GM19372 (cell line): ENCODE results near the gene TUBB2B.

ENCODE experiments used
- ATAC-seq: cut with Tn5 transposase; IDR thresholded peaks from one replicate; pipeline ENCODE4 v1.9.1; 2021; ENCODE audit warnings: mild to moderate bottlenecking, low read depth, moderate library complexity; ENCODE audit not compliant: unreplicated experiment

TUBB2B gene

DNA sequence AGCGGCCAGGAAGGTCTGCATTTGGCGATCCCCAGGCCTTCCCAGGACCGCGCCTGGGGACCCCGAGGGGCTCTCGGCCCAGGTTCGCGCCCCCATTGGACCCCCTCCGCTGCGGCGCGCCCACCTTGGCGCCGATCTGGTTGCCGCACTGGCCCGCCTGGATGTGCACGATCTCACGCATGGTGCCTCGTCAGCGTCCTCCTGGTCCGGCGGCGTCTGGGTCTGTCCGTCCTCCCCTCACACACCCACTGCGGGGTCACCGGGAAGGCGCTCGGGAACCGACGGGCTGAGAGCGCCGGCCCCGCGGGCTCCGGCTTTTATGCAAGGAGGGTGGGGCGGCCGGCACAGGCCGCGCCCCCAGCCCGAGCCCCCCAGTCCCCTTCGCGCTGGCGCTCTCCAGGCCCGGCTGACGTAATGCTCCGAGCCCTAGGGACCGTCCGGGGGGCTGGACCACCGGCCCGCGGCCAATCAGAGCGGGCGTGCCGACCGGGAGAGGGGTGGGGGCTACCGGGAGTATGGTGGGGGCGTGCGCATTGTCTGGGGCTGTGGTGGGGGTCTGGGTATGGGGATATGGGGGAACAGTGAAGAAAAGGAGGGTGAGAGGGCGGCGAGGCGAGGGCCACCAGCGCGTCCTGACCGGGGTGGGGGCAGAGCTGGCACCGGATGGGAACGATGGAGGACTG, at the start of gene TUBB2B:
TSS of gene TUBB2B (minus strand) at position 291 of the 683 bp plus-strand sequence. CDS start at position 181, 110 bp downstream.
- ATAC-seq, result no peak

DNA sequence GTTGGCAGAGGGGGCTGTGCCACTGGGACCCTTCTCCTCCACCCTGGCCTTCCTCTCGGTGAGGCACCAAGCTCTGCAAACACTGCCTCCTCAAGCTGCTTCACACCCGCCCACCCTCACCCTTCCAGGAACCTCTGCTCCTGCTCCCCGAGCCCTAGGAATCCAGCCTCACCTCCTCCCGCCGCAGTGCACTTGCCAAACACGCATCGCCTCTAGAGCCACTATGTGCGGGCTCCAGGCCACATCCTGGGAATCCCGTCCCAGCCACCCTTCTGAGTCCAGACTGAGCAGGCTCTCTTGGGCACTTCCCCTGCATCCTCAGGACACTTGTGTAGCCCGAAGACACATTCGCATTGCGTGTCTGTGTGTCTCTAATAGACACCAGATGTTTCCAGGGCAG, 49.8 kb upstream of the TUBB2B start:
- no peak for ATAC-seq

DNA sequence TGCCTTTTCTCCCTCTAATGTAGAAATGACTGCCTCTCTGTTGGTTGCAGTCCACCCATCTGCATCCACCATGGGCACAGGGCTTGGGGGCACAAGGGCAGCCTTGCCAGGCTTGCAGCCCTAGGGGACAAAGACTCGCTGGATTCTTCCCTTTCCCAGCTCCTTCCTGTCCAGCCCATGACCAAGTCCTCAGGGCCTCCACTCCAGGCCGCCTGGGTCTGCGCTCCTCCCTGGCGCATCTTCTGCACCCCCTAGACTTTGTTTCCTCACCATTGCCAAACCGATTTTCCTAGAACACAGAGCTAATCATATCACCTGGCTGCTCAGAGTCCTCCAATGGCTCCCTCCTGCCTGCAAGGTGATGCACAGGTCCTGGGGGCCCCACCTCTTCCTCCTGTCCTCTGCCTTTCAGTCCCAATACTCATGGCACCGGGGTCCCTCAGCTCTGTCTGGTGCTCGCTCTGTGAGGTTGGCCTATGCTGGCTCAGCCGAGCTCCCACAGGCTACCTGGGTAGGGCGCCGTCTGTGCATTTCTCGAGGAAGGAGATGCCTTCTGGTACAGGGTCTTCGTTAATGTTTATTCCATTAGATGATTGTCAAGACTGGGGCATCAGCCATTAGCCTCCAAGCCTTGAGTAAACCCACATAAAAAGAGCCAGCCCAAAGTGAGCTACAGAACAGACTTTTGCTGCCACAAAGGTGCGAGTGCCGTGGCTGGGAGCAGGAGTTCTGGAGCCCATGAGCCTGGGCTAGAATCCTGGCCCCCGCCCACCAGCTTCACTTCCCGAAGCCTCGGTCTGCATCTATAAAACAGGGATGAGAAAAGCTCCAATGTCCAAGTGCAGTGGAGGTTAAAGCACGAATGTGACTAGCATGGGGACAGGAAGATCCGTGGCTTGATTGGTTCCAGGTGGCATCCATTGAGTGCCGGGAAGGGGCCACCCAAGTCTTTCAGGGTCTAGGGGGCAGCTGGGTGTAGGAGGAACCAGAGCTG, 49.0 kb upstream of the TUBB2B start:
- ATAC-seq, result no peak

DNA sequence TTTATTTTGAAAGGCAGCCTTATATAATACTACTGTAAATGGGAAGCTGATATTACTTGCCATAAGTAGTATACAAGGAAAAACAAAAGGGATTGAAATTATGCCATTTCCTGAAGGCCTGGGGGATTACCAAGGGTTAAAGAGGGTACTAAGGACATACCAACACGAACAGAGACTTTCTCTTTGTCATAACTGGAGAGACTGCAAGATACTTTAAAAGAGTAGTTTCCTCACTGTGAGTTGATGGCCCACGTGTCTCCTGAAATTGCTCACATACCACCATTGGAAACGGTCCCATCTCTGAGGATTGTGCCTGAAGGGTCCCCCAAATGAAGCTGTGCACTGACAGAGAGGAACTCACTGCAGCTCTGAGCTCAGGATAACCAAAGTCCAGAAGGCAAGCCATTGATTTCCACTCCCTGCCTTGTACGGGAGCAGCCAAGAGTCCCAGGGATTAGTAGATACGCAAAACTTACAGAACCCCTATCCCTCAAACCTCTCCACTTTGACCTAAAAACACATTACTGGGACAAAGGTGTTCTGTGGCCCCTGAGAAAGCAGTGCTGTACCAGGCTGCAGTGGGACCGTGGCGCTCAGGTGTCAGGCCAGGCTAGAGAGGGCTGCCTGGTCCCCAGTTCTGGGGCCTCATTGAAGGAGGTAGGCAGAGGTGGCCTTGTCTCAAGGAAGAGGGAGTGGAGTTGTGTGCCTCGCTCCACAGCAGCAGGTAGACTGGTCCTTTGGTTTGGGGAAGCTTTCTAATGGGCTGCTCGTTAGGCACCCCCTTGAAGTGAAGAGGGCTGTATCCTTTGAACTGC, 46.5 kb upstream of the TUBB2B start:
- no peak for ATAC-seq

DNA sequence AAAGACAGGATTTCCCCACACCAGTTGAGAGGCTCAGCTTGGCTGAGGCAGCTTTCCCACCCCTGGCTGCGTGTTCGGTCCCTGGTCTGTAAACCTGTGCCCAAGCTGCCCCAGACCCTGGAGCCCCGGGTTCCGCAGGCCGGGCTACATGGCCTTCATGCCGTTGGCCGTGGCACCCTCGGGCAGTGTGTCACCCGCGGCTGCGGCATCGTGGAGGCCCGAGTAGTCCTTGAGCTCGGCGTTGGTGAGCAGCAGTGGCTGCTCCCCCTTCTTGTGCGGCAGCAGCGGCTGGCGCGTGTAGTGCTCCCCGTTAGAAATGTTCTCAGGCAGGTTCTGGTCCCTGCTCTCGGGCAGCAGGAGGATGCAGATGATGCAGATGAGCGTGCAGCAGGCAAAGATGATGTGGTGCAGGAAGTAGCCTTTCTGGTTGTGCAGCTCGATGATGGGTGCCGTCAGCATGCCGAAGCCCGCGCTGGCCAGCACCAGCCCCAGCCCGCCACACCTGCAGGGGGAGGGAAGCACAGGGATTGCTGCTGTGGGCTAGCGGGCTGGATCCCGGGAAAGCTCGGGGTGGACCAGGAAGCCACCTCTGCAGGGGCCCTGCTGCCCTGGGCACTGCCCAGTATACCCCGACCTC, 45.6 kb upstream of the TUBB2B start:
- no peak for ATAC-seq

DNA sequence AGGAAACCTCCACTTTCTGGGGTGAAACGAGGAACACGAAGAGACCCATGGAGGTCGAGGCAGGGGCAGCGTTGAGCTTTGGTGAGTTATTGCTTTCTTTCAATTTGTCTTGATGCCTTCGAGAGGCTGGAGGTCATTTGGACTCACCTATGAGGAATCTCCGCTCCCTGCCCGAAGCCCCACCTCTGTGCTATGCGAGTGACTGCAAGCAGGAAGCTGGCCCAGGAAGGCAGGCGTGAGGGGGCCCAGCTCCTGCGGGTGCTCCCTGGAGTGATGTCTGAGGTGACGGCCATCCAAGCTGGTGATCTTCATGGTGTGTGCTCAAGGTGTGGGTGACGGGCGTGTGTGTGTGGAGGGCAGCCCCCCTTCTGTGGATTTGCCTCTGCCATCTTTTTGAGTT, 44.3 kb upstream of the TUBB2B start:
- no peak for ATAC-seq

DNA sequence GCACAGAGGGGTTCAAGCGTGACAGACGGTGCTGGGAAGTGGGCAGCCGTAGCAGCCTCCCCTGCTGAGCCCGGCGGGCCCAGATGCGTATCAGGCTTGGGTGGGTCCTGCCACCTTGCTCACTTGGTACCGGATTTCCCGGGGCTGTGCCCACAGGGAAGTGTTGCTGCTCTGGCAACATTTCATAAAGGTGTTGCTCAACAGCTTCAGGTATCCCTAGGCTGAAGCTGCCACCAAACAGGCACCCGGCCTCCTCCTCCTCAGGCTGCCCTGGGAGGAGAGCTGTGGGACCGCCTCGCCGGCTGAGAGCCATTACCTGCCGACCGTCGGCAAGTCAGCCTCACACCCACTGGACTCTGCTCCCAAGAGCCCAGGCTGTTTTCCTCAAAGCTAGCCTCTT, 42.8 kb upstream of the TUBB2B start:
- ATAC-seq, result no peak

DNA sequence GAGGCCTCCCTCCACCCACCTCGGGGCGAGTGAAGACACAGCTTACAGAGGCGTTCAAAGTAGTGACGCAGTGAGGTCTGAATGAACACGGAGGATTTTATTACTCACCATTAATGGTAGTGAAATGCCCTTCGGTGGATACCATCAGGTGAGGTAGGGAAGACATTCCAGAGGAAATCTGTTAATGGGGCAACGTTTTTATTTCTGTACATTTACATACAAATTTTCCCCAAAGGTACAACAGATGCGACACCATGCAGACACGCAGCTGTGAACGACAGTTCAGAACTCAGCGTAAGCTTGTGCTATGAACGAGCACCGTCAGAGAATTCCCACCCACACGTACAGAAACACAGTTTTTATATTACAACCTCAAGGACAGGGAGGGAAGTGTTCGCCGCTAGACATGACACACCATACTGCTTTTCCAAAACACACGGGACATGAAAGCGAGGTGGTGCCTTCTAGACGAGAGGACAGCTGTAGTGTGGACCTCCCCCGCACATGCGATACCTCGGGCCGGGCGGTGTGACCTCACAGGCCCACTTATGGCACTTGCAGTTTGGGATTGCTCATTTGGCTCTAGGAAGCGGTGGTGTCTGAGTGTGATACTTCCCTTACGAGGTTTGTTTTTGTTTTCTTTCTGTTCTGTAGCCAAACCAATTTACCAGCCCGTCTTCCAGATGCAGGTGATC, 42.0 kb upstream of the TUBB2B start:
- ATAC-seq, result no peak

DNA sequence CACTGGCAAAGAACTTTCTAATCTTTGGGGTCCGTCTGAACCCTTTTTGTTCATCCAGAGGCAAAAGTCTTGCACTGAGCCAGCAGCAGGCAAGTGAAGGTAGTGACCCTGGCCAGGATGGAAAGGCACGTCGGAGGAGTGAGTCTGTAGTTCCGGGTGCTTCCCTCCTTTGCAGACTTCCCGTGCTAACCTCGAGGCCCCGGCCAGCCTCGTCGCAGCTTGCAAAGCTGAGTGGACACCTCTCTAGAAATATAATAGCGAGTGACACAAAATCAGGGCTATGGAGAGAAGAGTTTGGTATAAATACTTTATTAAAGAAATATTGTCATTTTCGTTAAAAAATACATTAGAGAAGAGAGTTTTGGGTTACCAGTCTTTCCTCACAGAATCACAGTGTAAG, 41.2 kb upstream of the TUBB2B start:
- no peak for ATAC-seq

DNA sequence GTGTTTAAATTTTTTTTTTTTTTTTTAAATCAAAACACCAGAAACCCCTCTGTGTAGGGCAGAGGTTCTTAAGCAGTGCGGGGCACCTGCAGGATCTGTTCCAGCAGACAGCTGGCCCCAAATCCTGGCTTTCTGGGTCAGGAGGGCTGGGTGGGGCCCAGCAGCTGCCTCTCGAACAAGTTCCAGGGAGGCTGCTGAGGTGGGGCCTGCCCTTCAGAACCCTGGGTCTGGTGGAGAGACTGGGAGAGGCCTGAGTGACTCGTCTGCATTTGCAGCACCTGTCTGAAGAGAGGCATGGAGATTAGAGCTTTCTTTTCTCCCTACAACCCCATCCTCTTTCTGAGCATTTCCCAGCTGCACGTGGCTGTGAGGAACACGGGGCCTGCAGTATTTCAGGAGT, 39.7 kb upstream of the TUBB2B start:
- no peak for ATAC-seq

DNA sequence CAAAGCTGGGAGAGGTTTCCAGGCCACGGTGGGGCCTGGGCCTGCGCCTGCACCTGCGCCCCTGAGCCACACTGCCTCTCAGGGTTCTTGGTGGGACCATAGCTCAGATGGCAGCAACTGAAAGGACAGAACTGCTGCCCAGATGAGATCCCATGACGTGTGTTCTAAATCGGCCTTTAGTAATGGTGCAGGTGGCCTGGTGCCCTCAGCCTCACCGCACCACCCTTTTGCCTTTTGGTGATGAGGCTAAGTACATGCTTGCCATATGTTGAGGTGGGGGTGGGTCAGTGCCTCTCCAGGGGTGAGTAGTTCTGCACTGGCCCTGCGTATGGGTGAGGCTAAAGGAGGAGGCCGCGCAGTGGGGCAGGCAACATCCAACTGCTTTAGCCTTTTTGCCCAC, 38.7 kb upstream of the TUBB2B start:
- no peak for ATAC-seq

DNA sequence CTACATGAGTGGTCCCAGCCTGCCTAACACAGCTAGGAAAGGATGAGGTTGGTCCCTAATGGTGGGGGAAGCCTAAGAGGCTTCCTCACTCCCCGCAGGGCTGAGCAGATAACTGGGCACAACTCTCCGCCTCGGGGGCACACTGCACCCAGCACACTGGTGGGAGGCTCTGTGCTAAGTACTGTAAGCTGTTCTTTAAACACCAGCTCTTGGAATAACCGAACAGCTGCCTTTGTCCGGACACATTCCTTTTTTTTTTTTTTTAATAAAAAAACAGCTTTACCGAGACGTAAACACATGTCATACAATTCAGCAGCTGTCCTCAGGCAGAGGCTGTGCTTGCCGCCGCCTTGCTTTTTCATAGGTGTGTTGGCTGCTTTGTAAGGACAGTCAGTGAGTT, 38.2 kb upstream of the TUBB2B start:
- no peak for ATAC-seq

DNA sequence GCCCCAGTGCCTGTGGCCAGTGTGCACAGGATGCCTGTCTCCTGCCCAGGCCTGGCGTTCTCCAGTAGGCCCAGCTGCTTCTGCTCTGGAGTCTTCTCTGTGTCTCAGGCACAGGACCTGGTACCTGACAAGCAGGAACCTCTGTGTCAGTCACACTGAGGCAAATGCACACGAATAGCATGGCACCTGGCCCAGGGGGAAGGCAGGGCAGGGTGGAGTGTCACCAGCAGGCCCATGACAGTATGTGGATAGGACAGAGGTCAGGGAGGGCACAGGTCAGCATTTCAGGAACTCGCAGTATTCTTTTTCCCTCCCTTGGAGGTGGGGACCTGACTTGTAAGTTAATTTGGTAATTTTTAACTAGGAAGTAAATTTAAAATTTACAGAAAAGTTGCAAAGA, 36.9 kb upstream of the TUBB2B start:
- no peak for ATAC-seq

DNA sequence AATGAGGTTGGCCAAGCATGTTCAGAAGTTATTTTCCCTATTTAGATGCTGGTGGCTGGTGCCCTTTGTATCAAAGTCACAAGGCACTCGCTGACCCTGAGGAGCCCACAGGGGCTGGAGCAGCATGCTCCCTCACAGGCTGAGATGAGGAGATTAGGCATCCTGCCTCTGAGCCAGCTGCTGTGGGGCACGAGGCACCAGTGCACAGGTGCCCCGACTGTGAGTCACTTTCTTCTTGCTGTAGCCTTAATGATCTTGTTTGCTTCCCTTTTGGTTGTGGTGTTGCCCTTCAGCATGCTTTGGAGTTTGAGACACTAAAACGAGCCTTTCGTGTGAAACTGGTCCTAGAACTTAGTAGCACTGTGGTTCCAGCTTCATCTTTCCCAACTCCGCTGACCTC, 35.6 kb upstream of the TUBB2B start:
- ATAC-seq, result no peak

DNA sequence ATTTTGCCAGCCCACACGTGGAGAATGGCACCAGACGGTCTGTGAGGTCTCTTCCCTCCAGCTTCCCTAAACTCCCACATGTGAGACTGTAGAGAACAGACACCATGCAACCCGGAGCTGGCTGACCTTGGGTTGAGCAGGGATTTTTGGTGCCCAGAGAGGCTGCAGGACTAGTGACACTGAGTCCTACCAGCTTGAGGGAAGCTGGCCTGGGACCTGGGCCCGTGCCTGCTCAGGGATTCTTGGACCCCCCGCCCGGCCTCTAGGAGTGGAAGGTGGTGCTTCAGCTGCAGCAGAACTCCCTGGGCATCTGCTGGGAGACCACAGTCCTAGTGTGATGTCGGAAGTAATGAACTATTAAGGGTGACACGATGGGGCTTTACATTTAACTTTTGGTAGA, 34.5 kb upstream of the TUBB2B start:
- no peak for ATAC-seq

DNA sequence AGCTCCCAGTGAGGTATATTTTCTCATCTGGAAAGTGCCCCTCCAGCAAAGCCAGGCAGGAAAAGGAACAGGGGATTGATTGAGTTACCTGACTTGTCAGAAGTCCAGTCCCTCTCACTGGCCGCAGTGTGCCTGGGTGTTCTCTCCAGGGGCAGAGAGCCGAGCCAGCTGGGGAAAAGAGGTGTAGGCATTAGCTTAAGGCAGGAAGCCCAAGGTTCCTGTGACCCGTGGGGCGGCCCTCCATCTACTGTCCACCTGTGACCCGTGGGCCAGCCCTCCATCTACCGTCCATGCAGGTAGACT, 34.0 kb upstream of the TUBB2B start:
- ATAC-seq, result no peak

DNA sequence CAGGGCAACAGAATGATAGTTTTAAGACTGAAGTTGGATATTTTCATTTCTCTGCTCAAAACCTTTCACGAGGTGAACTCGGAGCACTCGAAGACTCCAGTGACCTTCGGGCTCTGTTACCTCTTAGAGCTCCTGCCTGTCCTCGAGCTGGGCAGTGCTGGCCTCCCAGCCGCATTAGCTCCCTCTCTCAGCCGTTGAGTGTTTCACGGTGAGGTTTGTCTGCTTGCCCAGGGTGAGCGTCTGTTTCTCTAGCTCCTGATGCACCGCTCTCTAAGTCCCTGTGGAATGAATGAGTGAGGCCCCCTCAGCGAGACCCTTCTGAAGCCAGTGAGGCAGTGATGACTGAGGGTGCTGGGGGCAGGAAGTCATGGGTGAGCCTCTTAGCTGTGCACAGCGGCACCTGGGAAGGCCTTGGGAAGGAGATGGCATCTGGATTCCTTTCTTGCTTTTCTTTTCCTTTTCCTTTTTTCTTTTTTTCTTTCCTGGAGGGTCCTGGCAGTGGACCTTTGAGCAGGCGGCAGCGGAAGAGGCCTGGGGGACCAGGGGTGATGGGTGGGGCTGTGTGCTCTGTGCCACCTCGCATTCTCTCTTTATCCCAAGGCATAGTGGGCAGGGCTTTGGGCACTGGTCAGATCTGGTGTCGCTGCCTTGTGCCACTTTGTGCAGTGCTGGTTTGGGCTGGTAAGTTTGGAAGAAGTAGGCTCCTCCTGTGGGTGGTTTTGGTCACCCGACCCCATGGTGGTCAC, 33.5 kb upstream of the TUBB2B start:
- ATAC-seq, result no peak

DNA sequence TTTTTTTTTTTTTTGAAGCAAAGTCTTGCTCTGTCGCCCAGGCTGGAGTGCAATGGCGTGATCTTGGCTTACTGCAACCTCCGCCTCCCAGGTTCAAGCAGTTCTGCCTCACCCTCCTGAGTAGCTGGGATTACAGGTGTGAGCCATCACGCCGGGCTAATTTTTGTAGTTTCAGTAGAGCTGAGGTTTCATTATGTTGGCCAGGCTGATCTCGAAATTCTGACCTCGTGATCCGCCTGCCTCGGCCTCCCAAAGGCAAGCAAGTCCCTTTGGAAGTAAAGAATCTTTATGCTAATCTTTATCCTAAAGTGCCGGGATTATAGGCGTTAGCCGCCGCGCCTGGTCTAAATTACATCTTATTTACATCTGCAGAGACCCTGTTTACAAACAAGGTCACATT, 32.8 kb upstream of the TUBB2B start:
- ATAC-seq, result no peak

DNA sequence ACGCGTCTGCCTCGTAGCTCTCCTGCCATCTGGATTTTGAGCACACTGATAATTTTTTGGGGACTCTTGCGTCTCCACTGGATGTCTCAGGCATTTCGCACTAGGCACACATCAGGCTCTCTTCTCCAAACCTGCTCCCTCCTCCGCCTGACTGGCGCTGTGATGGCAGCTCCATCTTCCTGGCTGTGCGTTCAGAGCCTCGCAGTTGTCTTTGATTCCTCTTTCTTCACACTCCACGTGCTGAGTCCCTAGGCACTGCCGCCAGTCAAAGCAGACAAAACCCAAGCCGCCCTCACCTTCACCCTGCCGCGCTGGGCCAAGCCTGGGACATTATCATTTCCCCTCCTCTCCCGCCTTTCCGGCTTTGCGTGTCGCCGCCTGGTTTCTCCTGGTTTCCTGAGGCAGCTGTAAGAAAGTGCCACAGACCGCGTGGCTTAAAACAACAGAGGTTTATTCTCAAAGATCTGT, 32.1 kb upstream of the TUBB2B start:
- peak; percentile 37 for ATAC-seq
